NT2/D1 (cell line): ENCODE measurements around the gene RPP14.

Experiments
- SUZ12 ChIP-seq: IDR thresholded peaks from 2 replicates; pipeline ENCODE4 v1.6.1; 2011; ENCODE audit not compliant: insufficient read length, insufficient read depth; ENCODE audit errors: extremely low read depth
- ZNF274 ChIP-seq: IDR thresholded peaks from 2 replicates; pipeline ENCODE4 v1.6.1; 2011; ENCODE audit warnings: mild to moderate bottlenecking, low read depth, low read length

DNA sequence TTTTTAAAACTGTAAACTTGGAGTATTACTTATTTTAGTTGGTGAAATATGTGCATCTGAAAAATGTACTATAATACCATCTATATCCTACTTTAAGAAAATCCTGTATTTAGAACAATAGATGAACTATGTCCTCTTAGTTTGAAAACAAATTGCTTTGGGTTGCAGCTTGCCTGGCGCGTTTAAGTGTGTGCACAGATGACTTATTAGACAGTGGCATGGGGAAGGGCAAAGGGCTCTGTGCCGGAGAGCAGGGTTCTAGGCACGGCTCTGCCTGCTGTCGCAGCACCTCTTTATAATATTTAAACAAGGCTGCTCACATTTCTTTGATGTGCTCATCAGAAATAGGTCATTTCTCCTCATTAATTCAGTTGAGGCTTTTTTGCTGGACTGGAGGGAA, 36.6 kb downstream of the RPP14 start:
- TF ChIP-seq ZNF274 (no peak), SUZ12 (no peak)
